ENCODE data around the gene TNIP1. TPM values are rescaled to one million over a fixed set of nuclear protein-coding genes. Genes with fewer than 3 reads are reported as not detected.

The TNIP1 gene
- total RNA-seq, result 100 to 1,000 TPM; 109 to 166 (median 130) TPM

DNA sequence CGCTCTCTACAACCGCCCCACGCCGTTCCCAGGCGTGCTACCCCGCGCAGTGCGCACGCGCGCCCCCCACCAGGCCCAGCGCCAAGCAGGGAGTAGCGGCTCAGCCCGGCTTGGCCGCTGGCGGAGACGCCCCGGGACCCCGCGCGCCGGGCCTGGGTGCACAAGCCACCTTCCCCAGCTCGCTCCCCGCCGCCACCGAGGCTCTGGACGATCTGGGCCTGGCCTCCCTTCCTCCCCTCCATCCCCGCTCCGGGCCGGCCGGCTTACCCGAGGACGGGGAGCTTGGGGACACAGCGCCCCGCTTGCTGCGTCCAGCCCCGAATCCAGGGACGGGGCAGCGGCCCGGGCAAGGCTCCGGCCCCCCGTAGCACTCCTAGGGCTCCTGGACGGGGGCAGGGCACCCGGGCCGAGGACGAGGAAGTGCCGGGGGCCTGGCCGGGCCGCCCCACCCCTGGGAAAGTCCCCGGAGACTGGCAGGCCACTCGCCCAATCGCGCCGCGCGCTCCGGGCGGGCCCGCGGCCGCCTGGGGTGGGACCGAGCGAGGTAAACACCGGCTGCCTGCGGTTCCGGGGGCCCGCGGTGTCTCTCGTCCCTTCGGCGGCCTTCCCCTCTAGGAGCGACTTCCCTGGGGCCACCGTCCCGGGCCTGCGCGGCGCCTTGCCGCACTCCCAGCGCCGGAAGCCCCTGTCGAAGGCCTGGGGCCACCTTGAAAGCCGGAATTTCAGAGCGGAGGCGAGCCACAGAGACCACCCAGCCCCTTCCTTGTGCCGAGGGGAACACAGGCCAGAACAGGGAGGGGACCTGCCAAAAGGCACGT, at the start of gene TNIP1:
TSS of gene TNIP1 (minus strand) at position 422 of the 818 bp plus-strand sequence. CDS start 15,939 bp downstream, outside the sequence.
- ATAC-seq (ENCODE audit: low FRiP score in 2 of 2) (peak; percentile 96 to 97), DNase-seq (peak; percentile 96 to 100)
- peak within 1 kb of the TSS; percentile 98 to 99 (median 98) for H3K27ac ChIP-seq
- no peaks in the 10 kb centered on the region for H3K9me3 ChIP-seq
- WGBS, 2 donors, result 0% methylated on average over 10 to 56 of the region's 86 CpGs
- peak; percentile 16 to 97 (median 89) for TF ChIP-seq POLR2A (IDR thresholded peaks at IDR 0.05)
- peak in 2 of 6 experiments; percentile 3 to 16 for TF ChIP-seq CTCF (IDR thresholded peaks at IDR 0.05)
- peak in 1 of 4 donors; percentile 44 for TF ChIP-seq EP300 (IDR thresholded peaks at IDR 0.05)
- TF ChIP-seq POLR2AphosphoS5 (IDR thresholded peaks at IDR 0.05), result peak; percentile 71 to 95
- H3K4me3 ChIP-seq, result peak within 1 kb of the TSS; percentile 83 to 87 (median 86)
- H3K4me1 ChIP-seq, result peaks cover 69 to 85% (median 78%) of the 10 kb centered on the region in 4 donors
- no peaks in the 10 kb centered on the region for H3K27me3 ChIP-seq
- H3K36me3 ChIP-seq, result no peaks in the 10 kb centered on the region

GRCh38 chr5:151130235-151130921, 49.5 kb upstream of the TNIP1 start:
- no peak for ATAC-seq (ENCODE audit: low FRiP score in 2 of 2)
- Histone ChIP-seq H3K9me3 (no peaks in the 10 kb centered on the region), H3K27me3 (no peaks in the 10 kb centered on the region), H3K4me1 (peaks cover 5 to 26% (median 13%) of the 10 kb centered on the region in 4 donors), H3K36me3 (peaks cover 5 to 93% (median 51%) of the 10 kb centered on the region in 4 donors), H3K4me3 (no peak overlapping the region), H3K27ac (peak overlapping the region in 3 of 4 donors; percentile 9 to 66 (median 48))
- DNase-seq, result no peak
- WGBS, 2 donors, result 90 to 99% methylated on average over 8 of the region's 8 CpGs
- TF ChIP-seq EP300 (IDR thresholded peaks at IDR 0.05) (no peak), POLR2A (IDR thresholded peaks at IDR 0.05) (no peak), CTCF (IDR thresholded peaks at IDR 0.05) (no peak), POLR2AphosphoS5 (IDR thresholded peaks at IDR 0.05) (no peak)

- Histone ChIP-seq H3K27me3 (no peaks in the 10 kb centered on the region), H3K36me3 (peaks cover 0 to 88% (median 43%) of the 10 kb centered on the region in 4 donors), H3K4me3 (no peak overlapping the region), H3K4me1 (peaks cover 5 to 26% (median 13%) of the 10 kb centered on the region in 4 donors), H3K9me3 (no peaks in the 10 kb centered on the region), H3K27ac (no peak overlapping the region)
- no peak for TF ChIP-seq EP300 (IDR thresholded peaks at IDR 0.05)
- ATAC-seq (ENCODE audit: low FRiP score in 2 of 2) (no peak), DNase-seq (no peak)
- WGBS, 2 donors, result 82 to 92% methylated on average over 4 of the region's 4 CpGs
These were observed 48.0 kb upstream of the TNIP1 start for GRCh38 chr5:151128817-151129216.

DNA sequence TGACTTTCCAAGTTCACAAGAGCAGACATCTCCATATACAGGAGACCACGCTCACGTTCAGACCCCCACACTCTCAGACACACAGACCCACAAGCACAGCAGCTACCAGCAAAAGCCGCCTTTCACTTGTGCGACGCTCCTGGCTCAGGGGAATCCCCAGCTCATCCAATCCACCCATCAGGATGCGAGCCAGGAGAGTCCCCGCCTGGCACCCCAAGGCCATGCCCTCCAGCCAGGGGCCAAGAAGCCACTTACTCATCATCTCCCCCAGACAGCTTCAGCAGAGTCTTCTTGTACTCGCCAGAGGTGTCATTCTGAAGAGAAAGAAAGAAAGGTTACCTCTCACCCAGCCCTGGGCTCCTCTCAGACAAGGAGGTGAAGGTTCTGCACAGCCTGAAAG, 47.1 kb upstream of the TNIP1 start:
- Histone ChIP-seq H3K27ac (peak overlapping the region in 1 of 4 donors; percentile 7), H3K27me3 (no peaks in the 10 kb centered on the region), H3K4me3 (no peak overlapping the region), H3K36me3 (peaks cover 0 to 85% (median 43%) of the 10 kb centered on the region in 4 donors), H3K4me1 (peaks cover 5 to 26% (median 13%) of the 10 kb centered on the region in 4 donors), H3K9me3 (no peaks in the 10 kb centered on the region)
- DNase-seq, result no peak
- TF ChIP-seq CTCF (IDR thresholded peaks at IDR 0.05), result no peak
- no peak for TF ChIP-seq EP300 (IDR thresholded peaks at IDR 0.05)
- TF ChIP-seq POLR2AphosphoS5 (IDR thresholded peaks at IDR 0.05), result no peak
- no peak for TF ChIP-seq POLR2A (IDR thresholded peaks at IDR 0.05)
- 84 to 85% methylated on average over 8 of the region's 8 CpGs for WGBS, 2 donors
- ATAC-seq (ENCODE audit: low FRiP score in 2 of 2), result no peak

DNA sequence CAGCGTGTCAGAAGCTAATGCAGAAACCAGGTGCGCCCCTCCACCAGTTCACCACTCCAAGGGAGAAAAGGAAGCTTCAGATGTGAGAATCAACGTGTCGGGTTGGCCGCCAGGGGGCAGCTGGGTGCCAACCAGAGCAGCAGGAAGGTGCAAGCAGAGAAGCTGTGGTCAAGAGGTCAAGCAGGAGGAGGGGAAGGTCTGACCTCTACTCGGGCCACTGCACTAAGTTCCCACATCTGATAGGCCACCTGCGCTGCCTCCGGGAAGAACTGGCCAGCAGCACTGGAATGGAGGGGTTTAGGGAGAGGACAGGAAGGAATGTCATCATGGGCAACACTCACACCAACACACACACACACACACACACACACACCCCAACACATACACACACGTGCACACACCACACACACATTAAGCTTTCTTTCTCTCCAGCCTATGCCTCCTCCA, 45.4 kb upstream of the TNIP1 start:
- H3K27ac ChIP-seq, result peak overlapping the region in 3 of 4 donors; percentile 32 to 47 (median 35)
- no peak overlapping the region for H3K4me3 ChIP-seq
- peak; percentile 81 to 87 for ATAC-seq (ENCODE audit: low FRiP score in 2 of 2)
- H3K9me3 ChIP-seq, result no peaks in the 10 kb centered on the region
- WGBS, 2 donors, result 16 to 19% methylated on average over 4 to 9 of the region's 9 CpGs
- H3K4me1 ChIP-seq, result peaks cover 2 to 14% (median 10%) of the 10 kb centered on the region in 4 donors
- peak; percentile 88 to 89 for DNase-seq
- TF ChIP-seq POLR2A (IDR thresholded peaks at IDR 0.05), result no peak
- peak; percentile 70 to 93 (median 88) for TF ChIP-seq CTCF (IDR thresholded peaks at IDR 0.05)
- H3K36me3 ChIP-seq, result peaks cover 5 to 85% (median 46%) of the 10 kb centered on the region in 4 donors
- H3K27me3 ChIP-seq, result no peaks in the 10 kb centered on the region
